Measurements from ENCODE around the gene CNKSR1.

CNKSR1 gene

DNA sequence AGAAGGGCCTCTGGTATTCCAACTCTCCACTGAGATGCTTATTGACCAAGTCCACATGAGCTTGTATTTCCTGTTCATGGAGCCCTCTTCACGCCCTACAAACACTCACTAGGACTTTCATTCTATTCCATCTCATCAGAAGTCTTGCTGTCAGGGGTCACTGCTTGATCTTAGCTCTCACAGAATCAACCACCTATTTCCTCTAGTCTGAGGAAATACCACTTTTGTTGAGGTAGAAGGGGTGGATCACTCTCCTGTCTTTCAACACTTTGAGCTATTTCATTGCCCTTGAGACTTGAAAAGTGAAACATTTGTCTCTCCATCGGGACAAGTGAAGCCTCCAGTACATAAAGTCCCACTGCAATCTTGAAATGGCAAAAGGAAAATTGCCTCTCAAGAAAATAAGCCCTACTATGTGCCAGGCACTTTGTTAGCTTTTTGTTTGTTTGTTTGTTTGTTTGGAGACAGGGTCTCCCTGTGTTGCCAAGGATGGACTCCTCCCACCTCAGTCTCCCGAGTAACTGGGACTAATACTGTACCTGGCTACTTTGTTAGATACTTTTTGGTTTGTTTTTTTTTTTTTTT, 38.2 kb upstream of the CNKSR1 start:
- H3K36me3 Mint-ChIP-seq (ENCODE audit: low read depth): no peaks in the 10 kb centered on the region
- no peak overlapping the region for H3K27ac Mint-ChIP-seq
- no peaks in the 10 kb centered on the region for H3K9me3 Mint-ChIP-seq
- TF ChIP-seq, protein P1, sequence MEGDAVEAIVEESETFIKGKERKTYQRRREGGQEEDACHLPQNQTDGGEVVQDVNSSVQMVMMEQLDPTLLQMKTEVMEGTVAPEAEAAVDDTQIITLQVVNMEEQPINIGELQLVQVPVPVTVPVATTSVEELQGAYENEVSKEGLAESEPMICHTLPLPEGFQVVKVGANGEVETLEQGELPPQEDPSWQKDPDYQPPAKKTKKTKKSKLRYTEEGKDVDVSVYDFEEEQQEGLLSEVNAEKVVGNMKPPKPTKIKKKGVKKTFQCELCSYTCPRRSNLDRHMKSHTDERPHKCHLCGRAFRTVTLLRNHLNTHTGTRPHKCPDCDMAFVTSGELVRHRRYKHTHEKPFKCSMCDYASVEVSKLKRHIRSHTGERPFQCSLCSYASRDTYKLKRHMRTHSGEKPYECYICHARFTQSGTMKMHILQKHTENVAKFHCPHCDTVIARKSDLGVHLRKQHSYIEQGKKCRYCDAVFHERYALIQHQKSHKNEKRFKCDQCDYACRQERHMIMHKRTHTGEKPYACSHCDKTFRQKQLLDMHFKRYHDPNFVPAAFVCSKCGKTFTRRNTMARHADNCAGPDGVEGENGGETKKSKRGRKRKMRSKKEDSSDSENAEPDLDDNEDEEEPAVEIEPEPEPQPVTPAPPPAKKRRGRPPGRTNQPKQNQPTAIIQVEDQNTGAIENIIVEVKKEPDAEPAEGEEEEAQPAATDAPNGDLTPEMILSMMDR (IDR thresholded peaks at IDR 0.05; ENCODE audit: unreplicated experiment in 3 of 3): no peak
- H3K4me1 Mint-ChIP-seq: no peaks in the 10 kb centered on the region
- H3K27me3 Mint-ChIP-seq (ENCODE audit: low read depth): peaks cover 8% of the 10 kb centered on the region
- no peak overlapping the region for H3K4me3 Mint-ChIP-seq

DNA sequence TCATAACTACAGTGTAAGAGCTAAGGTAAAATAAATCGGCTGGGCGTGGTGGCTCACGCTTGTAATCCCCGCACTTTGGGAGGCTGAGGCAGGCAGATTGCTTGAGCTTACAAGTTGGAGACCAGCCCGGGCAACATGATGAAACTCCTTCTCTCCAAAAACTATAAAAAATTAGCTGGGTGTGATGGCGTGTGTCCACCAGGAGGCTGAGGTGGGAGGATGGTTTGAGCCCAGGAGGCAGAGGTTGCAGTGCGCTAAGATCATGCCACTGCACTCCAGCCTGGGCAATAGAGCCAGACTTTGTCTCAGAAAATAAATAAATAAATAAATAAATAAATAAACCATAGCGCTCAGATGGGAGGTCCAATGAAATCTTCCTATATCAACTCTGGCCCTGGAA, 35.1 kb upstream of the CNKSR1 start:
- H3K36me3 Mint-ChIP-seq (ENCODE audit: low read depth): no peaks in the 10 kb centered on the region
- no peaks in the 10 kb centered on the region for H3K9me3 Mint-ChIP-seq
- H3K4me1 Mint-ChIP-seq: no peaks in the 10 kb centered on the region
- H3K4me3 Mint-ChIP-seq: no peak overlapping the region
- peaks cover 8% of the 10 kb centered on the region for H3K27me3 Mint-ChIP-seq (ENCODE audit: low read depth)
- H3K27ac Mint-ChIP-seq: no peak overlapping the region
- TF ChIP-seq, protein P1 (IDR thresholded peaks at IDR 0.05; ENCODE audit: unreplicated experiment in 3 of 3): no peak

DNA sequence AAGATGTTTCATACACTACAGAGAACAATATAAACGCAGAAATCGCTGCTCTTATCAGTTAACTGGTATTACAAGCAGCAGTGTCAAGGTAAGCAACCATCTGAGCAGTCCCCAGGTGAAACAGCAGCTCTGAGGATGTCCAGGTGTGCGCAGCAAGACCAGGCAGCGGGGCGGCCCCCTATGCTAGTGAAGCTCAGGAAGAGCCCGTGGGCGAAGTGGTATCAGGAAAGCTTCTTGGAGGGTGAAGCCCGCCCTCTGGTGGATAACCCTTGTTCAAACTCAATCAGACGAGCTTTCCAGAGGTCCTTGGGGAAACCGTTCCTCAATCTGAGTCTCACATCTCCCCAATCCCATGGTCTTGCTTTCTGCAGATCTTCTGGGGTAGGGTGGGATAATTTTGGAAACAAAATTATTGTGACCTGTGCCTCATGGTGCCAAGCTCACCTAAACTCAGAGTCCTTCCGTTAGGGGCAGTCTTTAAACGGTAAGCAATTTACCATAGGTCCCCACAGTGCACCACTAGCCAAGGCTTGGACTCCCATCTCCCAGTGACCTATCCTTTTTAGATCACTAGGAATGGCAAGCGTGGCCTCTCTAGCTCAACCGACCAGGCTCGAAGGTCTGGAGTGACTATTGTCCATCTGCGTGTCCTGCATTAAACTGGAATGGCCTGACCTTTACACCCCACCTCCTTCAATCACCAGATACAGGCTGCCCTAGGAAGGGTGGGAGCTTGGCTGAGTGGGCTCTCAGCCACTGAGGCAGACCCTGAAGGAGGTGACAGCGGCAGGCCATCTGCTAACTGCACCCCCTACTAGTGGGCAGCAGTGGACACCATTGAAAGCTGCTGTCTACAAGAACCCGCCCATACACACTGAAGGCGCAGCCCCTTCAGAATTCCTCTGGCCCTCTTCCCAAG, 32.0 kb upstream of the CNKSR1 start:
- Mint-ChIP-seq H3K27me3 (ENCODE audit: low read depth) (peaks cover 13% of the 10 kb centered on the region), H3K4me3 (no peak overlapping the region), H3K4me1 (no peaks in the 10 kb centered on the region), H3K27ac (no peak overlapping the region), H3K9me3 (no peaks in the 10 kb centered on the region), H3K36me3 (ENCODE audit: low read depth) (no peaks in the 10 kb centered on the region)
- TF ChIP-seq, protein P1 (IDR thresholded peaks at IDR 0.05; ENCODE audit: unreplicated experiment in 3 of 3): peak; percentile 71 to 78 (median 75)

DNA sequence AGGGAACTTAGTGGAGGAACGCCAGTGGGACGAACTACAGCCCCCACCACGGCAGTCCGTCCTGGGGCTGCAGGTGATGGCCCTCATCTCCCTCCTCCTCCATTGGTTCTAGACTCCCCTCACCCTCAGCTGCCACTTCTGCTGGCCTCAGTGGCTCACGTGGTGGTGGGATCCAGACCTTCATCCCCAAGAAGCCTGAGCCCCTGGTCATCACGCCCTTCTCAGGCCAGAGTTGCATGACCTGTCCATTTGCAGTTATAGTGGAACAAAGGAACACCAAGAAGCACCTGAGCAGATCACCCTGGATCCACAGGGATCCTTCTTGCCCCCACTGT, 31.4 kb upstream of the CNKSR1 start:
- H3K27me3 Mint-ChIP-seq (ENCODE audit: low read depth): peaks cover 13% of the 10 kb centered on the region
- no peak overlapping the region for H3K4me3 Mint-ChIP-seq
- no peaks in the 10 kb centered on the region for H3K36me3 Mint-ChIP-seq (ENCODE audit: low read depth)
- H3K27ac Mint-ChIP-seq: no peak overlapping the region
- TF ChIP-seq, protein P1 (IDR thresholded peaks at IDR 0.05; ENCODE audit: unreplicated experiment in 3 of 3): no peak
- no peaks in the 10 kb centered on the region for H3K9me3 Mint-ChIP-seq
- no peaks in the 10 kb centered on the region for H3K4me1 Mint-ChIP-seq

DNA sequence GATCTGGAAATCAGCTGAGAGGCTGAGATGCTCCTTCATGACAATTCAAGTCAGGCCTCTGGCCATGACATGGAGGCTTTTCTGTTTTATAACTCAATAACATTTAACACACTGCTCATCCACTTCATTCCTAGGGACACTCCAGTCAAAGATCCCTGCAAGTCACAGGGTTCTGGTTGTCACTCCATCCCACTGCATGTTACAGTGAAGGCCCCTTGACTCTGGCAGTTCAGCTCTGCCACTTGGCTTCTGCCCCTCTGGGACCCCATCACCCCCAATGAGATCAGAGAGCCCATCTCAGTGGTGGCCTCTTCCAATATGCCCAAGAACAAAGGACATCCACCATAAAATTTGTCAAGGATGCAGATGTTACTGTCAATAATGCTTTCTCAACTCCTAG, 28.4 kb upstream of the CNKSR1 start:
- H3K4me1 Mint-ChIP-seq: no peaks in the 10 kb centered on the region
- peaks cover 17% of the 10 kb centered on the region for H3K27me3 Mint-ChIP-seq (ENCODE audit: low read depth)
- H3K9me3 Mint-ChIP-seq: no peaks in the 10 kb centered on the region
- H3K27ac Mint-ChIP-seq: no peak overlapping the region
- no peaks in the 10 kb centered on the region for H3K36me3 Mint-ChIP-seq (ENCODE audit: low read depth)
- TF ChIP-seq, protein P1 (IDR thresholded peaks at IDR 0.05; ENCODE audit: unreplicated experiment in 3 of 3): no peak
- no peak overlapping the region for H3K4me3 Mint-ChIP-seq

All from nephron (organoid).